ENCODE measurements around the gene SEMA3B. TPM values are rescaled to one million over a fixed set of nuclear protein-coding genes. Genes with fewer than 3 reads are reported as not detected.

Gene SEMA3B
- total and polyA plus RNA-seq, 5 donors from 2014 or later, result 1.7 TPM; not detected in 4

- Histone ChIP-seq H3K36me3 (ENCODE audit: control insufficient read depth, insufficient read depth, low read length) (no peaks in the 10 kb centered on the region), H3K27me3 (ENCODE audit: control insufficient read depth, insufficient read depth, low read length) (no peaks in the 10 kb centered on the region), H3K4me1 (ENCODE audit: control insufficient read depth, insufficient read depth, low read length, poor library complexity, severe bottlenecking) (peaks cover 25% of the 10 kb centered on the region), H3K4me3 (ENCODE audit: low read depth, low read length) (peak overlapping the region; percentile 62), H3K27ac (ENCODE audit: insufficient read depth, low read length, poor library complexity, severe bottlenecking) (peak overlapping the region; percentile 96), H3K9me3 (ENCODE audit: control insufficient read depth in 2 of 2, low read length in 2 of 2) (no peaks in the 10 kb centered on the region)
- Mint-ChIP-seq H3K9me3 (no peaks in the 10 kb centered on the region), H3K36me3 (no peaks in the 10 kb centered on the region), H3K4me3 (peak overlapping the region; percentile 91 to 98 (median 96)), H3K27me3 (no peaks in the 10 kb centered on the region), H3K27ac (peak overlapping the region; percentile 60 to 100 (median 99)), H3K4me1 (peaks cover 0 to 43% (median 18%) of the 10 kb centered on the region in 4 donors)
- ATAC-seq (ENCODE audit: low read depth in 2 of 2) (no peak), DNase-seq (peak in 1 of 3 donors; percentile 24)
These were observed 29.2 kb downstream of the SEMA3B start for GRCh38 chr3:50297896-50298725.

- no peaks in the 10 kb centered on the region for H3K36me3 ChIP-seq (ENCODE audit: control insufficient read depth, insufficient read depth, low read length)
- no peaks in the 10 kb centered on the region for H3K9me3 ChIP-seq (ENCODE audit: control insufficient read depth in 2 of 2, low read length in 2 of 2)
- Mint-ChIP-seq H3K4me3 (peak within 1 kb of the TSS; percentile 91 to 98 (median 96)), H3K36me3 (no peaks in the 10 kb centered on the region), H3K9me3 (no peaks in the 10 kb centered on the region), H3K27me3 (no peaks in the 10 kb centered on the region), H3K27ac (peak within 1 kb of the TSS; percentile 97 to 100 (median 99)), H3K4me1 (peaks cover 0 to 43% (median 16%) of the 10 kb centered on the region in 4 donors)
- peak within 1 kb of the TSS; percentile 62 for H3K4me3 ChIP-seq (ENCODE audit: low read depth, low read length)
- H3K27ac ChIP-seq (ENCODE audit: insufficient read depth, low read length, poor library complexity, severe bottlenecking), result peak within 1 kb of the TSS; percentile 96
- peak; percentile 85 to 86 for ATAC-seq (ENCODE audit: low read depth in 2 of 2)
- peaks cover 25% of the 10 kb centered on the region for H3K4me1 ChIP-seq (ENCODE audit: control insufficient read depth, insufficient read depth, low read length, poor library complexity, severe bottlenecking)
- no peaks in the 10 kb centered on the region for H3K27me3 ChIP-seq (ENCODE audit: control insufficient read depth, insufficient read depth, low read length)
- peak; percentile 99 to 100 (median 100) for DNase-seq
These were observed 30.1 kb downstream of the SEMA3B start, which contains the start of the genes HYAL3 and NAA80 for GRCh38 chr3:50298836-50299637. TSS of gene HYAL3 (minus strand) at chr3:50299405. CDS start at chr3:50295602, 3,803 bp downstream. TSS of gene NAA80 (minus strand) at chr3:50299405. CDS start at chr3:50297463, 1,942 bp downstream.

DNA sequence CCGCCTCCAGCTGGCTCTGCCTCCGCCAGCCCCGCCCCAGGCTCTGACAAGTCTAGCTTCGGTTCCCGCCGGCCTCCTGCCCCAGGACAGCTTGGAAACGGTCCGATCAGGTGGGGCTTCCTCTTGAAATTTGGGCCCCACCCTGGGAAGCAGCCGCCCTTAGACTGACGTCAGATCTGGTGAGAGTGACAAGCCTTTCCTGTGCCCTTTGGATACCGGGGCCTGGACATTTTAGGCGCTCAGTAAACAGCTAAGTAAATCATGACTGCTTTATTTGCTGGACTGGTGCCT is 30.6 kb downstream of the SEMA3B start:
- H3K4me3 ChIP-seq (ENCODE audit: low read depth, low read length), result peak overlapping the region; percentile 56
- ATAC-seq (ENCODE audit: low read depth in 2 of 2) (no peak), DNase-seq (no peak)
- H3K36me3 ChIP-seq (ENCODE audit: control insufficient read depth, insufficient read depth, low read length), result no peaks in the 10 kb centered on the region
- Mint-ChIP-seq H3K27ac (peak overlapping the region; percentile 60 to 100 (median 99)), H3K27me3 (no peaks in the 10 kb centered on the region), H3K9me3 (no peaks in the 10 kb centered on the region), H3K36me3 (no peaks in the 10 kb centered on the region), H3K4me1 (peaks cover 0 to 43% (median 16%) of the 10 kb centered on the region in 4 donors), H3K4me3 (peak overlapping the region; percentile 91 to 98 (median 96))
- H3K4me1 ChIP-seq (ENCODE audit: control insufficient read depth, insufficient read depth, low read length, poor library complexity, severe bottlenecking), result peaks cover 25% of the 10 kb centered on the region
- H3K27ac ChIP-seq (ENCODE audit: insufficient read depth, low read length, poor library complexity, severe bottlenecking), result peak overlapping the region; percentile 96
- H3K27me3 ChIP-seq (ENCODE audit: control insufficient read depth, insufficient read depth, low read length), result no peaks in the 10 kb centered on the region
- H3K9me3 ChIP-seq (ENCODE audit: control insufficient read depth in 2 of 2, low read length in 2 of 2), result no peaks in the 10 kb centered on the region

DNA sequence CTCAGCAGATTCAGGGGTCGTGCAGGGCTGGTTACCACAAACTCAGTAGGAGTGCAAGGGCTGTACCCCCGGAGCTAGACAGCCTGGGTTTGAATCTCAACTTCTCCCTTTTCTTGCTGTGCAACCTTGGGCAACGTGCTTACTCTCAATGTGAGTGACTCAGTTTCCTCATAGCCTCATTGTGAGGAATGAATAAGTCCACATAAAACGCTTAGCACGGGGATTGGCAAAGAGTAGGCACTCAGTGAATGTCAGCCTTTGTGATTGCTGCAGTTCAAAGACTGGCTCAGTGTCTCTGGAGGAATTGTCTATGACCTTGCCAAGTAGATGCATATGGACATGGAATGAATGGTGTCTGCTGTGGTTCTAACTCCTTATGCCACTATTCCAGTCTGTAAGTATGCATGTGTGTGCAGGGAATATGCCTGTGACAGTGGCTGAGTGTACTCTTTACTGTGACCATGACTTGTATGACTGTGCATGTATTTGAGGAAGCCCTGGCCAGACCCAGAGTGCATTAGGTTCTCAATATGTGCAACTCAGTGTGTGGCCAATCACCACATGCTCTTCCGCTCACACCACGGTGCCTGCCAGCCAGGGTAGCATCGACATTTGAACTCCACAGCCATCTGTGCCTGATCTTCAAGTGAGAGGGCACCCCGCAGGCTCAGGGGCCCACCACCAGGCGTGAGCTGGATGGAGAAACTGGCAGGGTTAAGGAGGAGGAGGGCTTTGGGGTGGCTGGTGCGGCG is 31.2 kb downstream of the SEMA3B start:
- H3K9me3 Mint-ChIP-seq, result no peaks in the 10 kb centered on the region
- DNase-seq (peak in 1 of 3 donors; percentile 37), ATAC-seq (ENCODE audit: low read depth in 2 of 2) (no peak)
- Histone ChIP-seq H3K4me1 (ENCODE audit: control insufficient read depth, insufficient read depth, low read length, poor library complexity, severe bottlenecking) (peaks cover 25% of the 10 kb centered on the region), H3K4me3 (ENCODE audit: low read depth, low read length) (peak overlapping the region; percentile 56), H3K27ac (ENCODE audit: insufficient read depth, low read length, poor library complexity, severe bottlenecking) (peak overlapping the region; percentile 96), H3K27me3 (ENCODE audit: control insufficient read depth, insufficient read depth, low read length) (no peaks in the 10 kb centered on the region), H3K36me3 (ENCODE audit: control insufficient read depth, insufficient read depth, low read length) (no peaks in the 10 kb centered on the region), H3K9me3 (ENCODE audit: control insufficient read depth in 2 of 2, low read length in 2 of 2) (no peaks in the 10 kb centered on the region)
- H3K4me1 Mint-ChIP-seq, result peaks cover 0 to 43% (median 16%) of the 10 kb centered on the region in 4 donors
- peak overlapping the region; percentile 60 to 100 (median 99) for H3K27ac Mint-ChIP-seq
- no peaks in the 10 kb centered on the region for H3K27me3 Mint-ChIP-seq
- H3K4me3 Mint-ChIP-seq, result peak overlapping the region; percentile 91 to 98 (median 96)
- H3K36me3 Mint-ChIP-seq, result no peaks in the 10 kb centered on the region

DNA sequence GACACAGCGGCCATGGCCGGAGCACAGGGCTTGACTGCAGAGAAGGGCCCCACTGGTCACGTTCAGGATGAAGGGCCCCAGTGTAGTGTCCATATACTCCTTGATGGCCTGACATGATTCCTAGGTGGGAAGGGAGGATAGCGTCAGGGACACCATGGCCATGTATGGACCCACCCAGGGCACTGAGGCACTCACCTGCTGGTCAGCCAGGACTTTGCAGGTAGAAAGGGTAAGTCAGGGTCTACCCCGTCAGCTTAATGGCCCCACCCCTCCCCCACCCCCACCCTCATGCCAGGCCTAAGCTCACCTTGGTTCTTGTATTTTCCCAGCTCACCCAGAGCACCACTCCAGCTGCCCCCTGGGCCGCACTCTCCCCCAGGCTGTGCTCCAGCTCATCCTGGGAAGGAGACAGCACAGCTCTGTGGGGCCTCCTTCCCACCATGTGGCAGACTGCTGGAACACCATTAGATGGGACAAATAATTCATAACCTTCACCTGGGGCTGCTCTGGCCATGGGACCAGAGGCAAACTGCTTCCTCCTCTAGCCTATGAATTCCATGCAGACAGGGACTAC is 31.8 kb downstream of the SEMA3B start:
- Mint-ChIP-seq H3K9me3 (no peaks in the 10 kb centered on the region), H3K27ac (peak overlapping the region in 2 of 3 donors; percentile 99 to 100), H3K4me1 (peaks cover 0 to 43% (median 16%) of the 10 kb centered on the region in 4 donors), H3K27me3 (no peaks in the 10 kb centered on the region), H3K4me3 (peak overlapping the region; percentile 56 to 98 (median 84)), H3K36me3 (no peaks in the 10 kb centered on the region)
- no peaks in the 10 kb centered on the region for H3K27me3 ChIP-seq (ENCODE audit: control insufficient read depth, insufficient read depth, low read length)
- ATAC-seq (ENCODE audit: low read depth in 2 of 2), result no peak
- DNase-seq, result no peak
- H3K9me3 ChIP-seq (ENCODE audit: control insufficient read depth in 2 of 2, low read length in 2 of 2), result no peaks in the 10 kb centered on the region
- no peak overlapping the region for H3K4me3 ChIP-seq (ENCODE audit: low read depth, low read length)
- no peaks in the 10 kb centered on the region for H3K36me3 ChIP-seq (ENCODE audit: control insufficient read depth, insufficient read depth, low read length)
- H3K4me1 ChIP-seq (ENCODE audit: control insufficient read depth, insufficient read depth, low read length, poor library complexity, severe bottlenecking), result peaks cover 25% of the 10 kb centered on the region
- no peak overlapping the region for H3K27ac ChIP-seq (ENCODE audit: insufficient read depth, low read length, poor library complexity, severe bottlenecking)

GRCh38 chr3:50302095-50303012 is 33.4 kb downstream of the SEMA3B start:
- no peaks in the 10 kb centered on the region for H3K36me3 Mint-ChIP-seq
- peaks cover 0 to 39% (median 14%) of the 10 kb centered on the region in 4 donors for H3K4me1 Mint-ChIP-seq
- peak overlapping the region in 2 of 4 donors; percentile 26 to 47 for H3K4me3 Mint-ChIP-seq
- no peak overlapping the region for H3K27ac Mint-ChIP-seq
- ATAC-seq (ENCODE audit: low read depth in 2 of 2) (no peak), DNase-seq (no peak)
- no peaks in the 10 kb centered on the region for H3K9me3 Mint-ChIP-seq
- Histone ChIP-seq H3K27ac (ENCODE audit: insufficient read depth, low read length, poor library complexity, severe bottlenecking) (no peak overlapping the region), H3K4me3 (ENCODE audit: low read depth, low read length) (no peak overlapping the region), H3K27me3 (ENCODE audit: control insufficient read depth, insufficient read depth, low read length) (no peaks in the 10 kb centered on the region), H3K9me3 (ENCODE audit: control insufficient read depth in 2 of 2, low read length in 2 of 2) (no peaks in the 10 kb centered on the region), H3K36me3 (ENCODE audit: control insufficient read depth, insufficient read depth, low read length) (no peaks in the 10 kb centered on the region), H3K4me1 (ENCODE audit: control insufficient read depth, insufficient read depth, low read length, poor library complexity, severe bottlenecking) (peaks cover 25% of the 10 kb centered on the region)
- H3K27me3 Mint-ChIP-seq, result no peaks in the 10 kb centered on the region

Measured in CD4-positive, CD25-positive, alpha-beta regulatory T cell (primary cell).